ENCODE results near the gene GRID1.

DNA sequence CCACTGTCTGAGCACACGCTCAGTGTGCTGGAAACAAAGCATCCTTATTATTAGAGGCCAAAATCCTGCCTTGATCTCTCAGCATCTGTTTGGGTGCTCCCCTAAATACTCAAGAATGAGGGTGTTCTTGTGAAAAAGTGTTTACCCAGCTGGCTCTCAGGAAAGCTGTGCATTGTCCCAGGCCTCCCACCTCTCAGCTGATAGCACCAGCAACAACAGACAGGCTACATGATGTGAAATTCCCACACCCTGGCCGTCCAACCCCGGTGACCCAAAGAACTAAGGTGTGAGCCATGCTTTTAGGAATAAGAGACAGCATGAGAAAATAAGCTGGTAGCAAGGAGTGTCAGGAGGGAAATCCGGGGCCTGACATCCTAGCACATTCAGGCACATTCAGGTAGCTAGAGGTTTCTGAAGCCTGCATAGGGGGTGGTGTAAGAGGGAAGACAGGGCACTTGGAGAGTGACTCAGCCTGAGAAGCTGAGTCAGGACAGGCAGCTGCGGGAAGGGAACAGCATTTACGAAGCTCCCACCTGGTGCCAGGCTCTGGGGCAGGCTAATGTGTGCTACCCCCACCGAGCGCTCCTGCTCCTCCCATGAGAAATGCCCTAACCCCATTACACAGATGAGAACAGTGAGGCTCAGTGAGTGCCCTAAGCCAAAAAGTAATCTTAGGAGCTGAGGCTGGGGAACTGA, 205.6 kb downstream of the GRID1 start:
- TF ChIP-seq, protein P1, sequence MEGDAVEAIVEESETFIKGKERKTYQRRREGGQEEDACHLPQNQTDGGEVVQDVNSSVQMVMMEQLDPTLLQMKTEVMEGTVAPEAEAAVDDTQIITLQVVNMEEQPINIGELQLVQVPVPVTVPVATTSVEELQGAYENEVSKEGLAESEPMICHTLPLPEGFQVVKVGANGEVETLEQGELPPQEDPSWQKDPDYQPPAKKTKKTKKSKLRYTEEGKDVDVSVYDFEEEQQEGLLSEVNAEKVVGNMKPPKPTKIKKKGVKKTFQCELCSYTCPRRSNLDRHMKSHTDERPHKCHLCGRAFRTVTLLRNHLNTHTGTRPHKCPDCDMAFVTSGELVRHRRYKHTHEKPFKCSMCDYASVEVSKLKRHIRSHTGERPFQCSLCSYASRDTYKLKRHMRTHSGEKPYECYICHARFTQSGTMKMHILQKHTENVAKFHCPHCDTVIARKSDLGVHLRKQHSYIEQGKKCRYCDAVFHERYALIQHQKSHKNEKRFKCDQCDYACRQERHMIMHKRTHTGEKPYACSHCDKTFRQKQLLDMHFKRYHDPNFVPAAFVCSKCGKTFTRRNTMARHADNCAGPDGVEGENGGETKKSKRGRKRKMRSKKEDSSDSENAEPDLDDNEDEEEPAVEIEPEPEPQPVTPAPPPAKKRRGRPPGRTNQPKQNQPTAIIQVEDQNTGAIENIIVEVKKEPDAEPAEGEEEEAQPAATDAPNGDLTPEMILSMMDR (IDR thresholded peaks at IDR 0.05) = no peak
- TF ChIP-seq TP53 (CRISPR knock-in tag; IDR thresholded peaks at IDR 0.05) (no peak), NR2C2 (CRISPR knock-in tag; IDR thresholded peaks at IDR 0.05) (no peak), SP1 (CRISPR knock-in tag; conservative IDR thresholded peaks at IDR 0.05) (no peak), CREM (CRISPR knock-in tag; IDR thresholded peaks at IDR 0.05) (no peak), ZNF416 (CRISPR knock-in tag; IDR thresholded peaks at IDR 0.05) (no peak)
- TF ChIP-seq, protein P2, sequence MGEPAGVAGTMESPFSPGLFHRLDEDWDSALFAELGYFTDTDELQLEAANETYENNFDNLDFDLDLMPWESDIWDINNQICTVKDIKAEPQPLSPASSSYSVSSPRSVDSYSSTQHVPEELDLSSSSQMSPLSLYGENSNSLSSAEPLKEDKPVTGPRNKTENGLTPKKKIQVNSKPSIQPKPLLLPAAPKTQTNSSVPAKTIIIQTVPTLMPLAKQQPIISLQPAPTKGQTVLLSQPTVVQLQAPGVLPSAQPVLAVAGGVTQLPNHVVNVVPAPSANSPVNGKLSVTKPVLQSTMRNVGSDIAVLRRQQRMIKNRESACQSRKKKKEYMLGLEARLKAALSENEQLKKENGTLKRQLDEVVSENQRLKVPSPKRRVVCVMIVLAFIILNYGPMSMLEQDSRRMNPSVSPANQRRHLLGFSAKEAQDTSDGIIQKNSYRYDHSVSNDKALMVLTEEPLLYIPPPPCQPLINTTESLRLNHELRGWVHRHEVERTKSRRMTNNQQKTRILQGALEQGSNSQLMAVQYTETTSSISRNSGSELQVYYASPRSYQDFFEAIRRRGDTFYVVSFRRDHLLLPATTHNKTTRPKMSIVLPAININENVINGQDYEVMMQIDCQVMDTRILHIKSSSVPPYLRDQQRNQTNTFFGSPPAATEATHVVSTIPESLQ (CRISPR knock-in tag; IDR thresholded peaks at IDR 0.05) = no peak
- TF ChIP-seq, protein P3, sequence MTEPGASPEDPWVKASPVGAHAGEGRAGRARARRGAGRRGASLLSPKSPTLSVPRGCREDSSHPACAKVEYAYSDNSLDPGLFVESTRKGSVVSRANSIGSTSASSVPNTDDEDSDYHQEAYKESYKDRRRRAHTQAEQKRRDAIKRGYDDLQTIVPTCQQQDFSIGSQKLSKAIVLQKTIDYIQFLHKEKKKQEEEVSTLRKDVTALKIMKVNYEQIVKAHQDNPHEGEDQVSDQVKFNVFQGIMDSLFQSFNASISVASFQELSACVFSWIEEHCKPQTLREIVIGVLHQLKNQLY (CRISPR knock-in tag; IDR thresholded peaks at IDR 0.05) = no peak
- TF ChIP-seq, protein P4, sequence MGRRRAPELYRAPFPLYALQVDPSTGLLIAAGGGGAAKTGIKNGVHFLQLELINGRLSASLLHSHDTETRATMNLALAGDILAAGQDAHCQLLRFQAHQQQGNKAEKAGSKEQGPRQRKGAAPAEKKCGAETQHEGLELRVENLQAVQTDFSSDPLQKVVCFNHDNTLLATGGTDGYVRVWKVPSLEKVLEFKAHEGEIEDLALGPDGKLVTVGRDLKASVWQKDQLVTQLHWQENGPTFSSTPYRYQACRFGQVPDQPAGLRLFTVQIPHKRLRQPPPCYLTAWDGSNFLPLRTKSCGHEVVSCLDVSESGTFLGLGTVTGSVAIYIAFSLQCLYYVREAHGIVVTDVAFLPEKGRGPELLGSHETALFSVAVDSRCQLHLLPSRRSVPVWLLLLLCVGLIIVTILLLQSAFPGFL (CRISPR knock-in tag; IDR thresholded peaks at IDR 0.05; ENCODE audit: borderline replicate concordance) = no peak
- TF ChIP-seq, protein P5, sequence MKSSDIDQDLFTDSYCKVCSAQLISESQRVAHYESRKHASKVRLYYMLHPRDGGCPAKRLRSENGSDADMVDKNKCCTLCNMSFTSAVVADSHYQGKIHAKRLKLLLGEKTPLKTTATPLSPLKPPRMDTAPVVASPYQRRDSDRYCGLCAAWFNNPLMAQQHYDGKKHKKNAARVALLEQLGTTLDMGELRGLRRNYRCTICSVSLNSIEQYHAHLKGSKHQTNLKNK (CRISPR knock-in tag; IDR thresholded peaks at IDR 0.05) = no peak
- TF ChIP-seq, protein P6, sequence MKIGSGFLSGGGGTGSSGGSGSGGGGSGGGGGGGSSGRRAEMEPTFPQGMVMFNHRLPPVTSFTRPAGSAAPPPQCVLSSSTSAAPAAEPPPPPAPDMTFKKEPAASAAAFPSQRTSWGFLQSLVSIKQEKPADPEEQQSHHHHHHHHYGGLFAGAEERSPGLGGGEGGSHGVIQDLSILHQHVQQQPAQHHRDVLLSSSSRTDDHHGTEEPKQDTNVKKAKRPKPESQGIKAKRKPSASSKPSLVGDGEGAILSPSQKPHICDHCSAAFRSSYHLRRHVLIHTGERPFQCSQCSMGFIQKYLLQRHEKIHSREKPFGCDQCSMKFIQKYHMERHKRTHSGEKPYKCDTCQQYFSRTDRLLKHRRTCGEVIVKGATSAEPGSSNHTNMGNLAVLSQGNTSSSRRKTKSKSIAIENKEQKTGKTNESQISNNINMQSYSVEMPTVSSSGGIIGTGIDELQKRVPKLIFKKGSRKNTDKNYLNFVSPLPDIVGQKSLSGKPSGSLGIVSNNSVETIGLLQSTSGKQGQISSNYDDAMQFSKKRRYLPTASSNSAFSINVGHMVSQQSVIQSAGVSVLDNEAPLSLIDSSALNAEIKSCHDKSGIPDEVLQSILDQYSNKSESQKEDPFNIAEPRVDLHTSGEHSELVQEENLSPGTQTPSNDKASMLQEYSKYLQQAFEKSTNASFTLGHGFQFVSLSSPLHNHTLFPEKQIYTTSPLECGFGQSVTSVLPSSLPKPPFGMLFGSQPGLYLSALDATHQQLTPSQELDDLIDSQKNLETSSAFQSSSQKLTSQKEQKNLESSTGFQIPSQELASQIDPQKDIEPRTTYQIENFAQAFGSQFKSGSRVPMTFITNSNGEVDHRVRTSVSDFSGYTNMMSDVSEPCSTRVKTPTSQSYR (CRISPR knock-in tag; IDR thresholded peaks at IDR 0.05) = no peak
- TF ChIP-seq, protein P7, sequence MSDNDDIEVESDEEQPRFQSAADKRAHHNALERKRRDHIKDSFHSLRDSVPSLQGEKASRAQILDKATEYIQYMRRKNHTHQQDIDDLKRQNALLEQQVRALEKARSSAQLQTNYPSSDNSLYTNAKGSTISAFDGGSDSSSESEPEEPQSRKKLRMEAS (CRISPR knock-in tag; IDR thresholded peaks at IDR 0.05) = no peak
- TF ChIP-seq, protein P8, sequence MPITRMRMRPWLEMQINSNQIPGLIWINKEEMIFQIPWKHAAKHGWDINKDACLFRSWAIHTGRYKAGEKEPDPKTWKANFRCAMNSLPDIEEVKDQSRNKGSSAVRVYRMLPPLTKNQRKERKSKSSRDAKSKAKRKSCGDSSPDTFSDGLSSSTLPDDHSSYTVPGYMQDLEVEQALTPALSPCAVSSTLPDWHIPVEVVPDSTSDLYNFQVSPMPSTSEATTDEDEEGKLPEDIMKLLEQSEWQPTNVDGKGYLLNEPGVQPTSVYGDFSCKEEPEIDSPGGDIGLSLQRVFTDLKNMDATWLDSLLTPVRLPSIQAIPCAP (CRISPR knock-in tag; IDR thresholded peaks at IDR 0.05) = no peak

Data from WTC11 (cell line).